ENCODE measurements around the gene KLRF1. TPM values are rescaled to one million over a fixed set of nuclear protein-coding genes. Genes with fewer than 3 reads are reported as not detected.
A peak's percentile ranks its signal among the peaks of the same experiment; 100 is the strongest.

The KLRF1 gene
- total and polyA plus RNA-seq, 2 donors (not counting 1 experiment from before 2014, with no cell fraction given), result 1.0 to 1.7 TPM

- intact Hi-C loops (cut with micrococcal nuclease), result loop anchor here (1.0 kb wide), 1 partner anchor 11 kb away; the partner anchor contains the start of gene CLEC2B
- Histone ChIP-seq H3K9me3 (ENCODE audit: control extremely low read depth in 1 of 3, control insufficient read depth in 2 of 3, insufficient read depth in 1 of 3, low read length in 2 of 3) (no peaks in the 10 kb centered on the region), H3K4me1 (ENCODE audit: control insufficient read depth in 2 of 2, insufficient read depth in 2 of 2, low read length in 2 of 2) (peaks cover 0 to 7% of the 10 kb centered on the region in 2 donors), H3K36me3 (replicated peaks in 1 of 2; ENCODE audit: control extremely low read depth in 1 of 2, control insufficient read depth in 1 of 2, extremely low read depth in 1 of 2, insufficient read depth in 2 of 2, low read length in 1 of 2) (peaks cover 0 to 31% of the 10 kb centered on the region in 2 experiments), H3K79me2 (ENCODE audit: control insufficient read depth, insufficient read depth, low read length) (peaks cover 31% of the 10 kb centered on the region), H3K4me3 (ENCODE audit: control extremely low read depth in 1 of 5, extremely low read depth in 1 of 5, insufficient read depth in 1 of 5, low read depth in 2 of 5, low read length in 4 of 5) (no peak overlapping the region), H2AFZ (ENCODE audit: insufficient read depth, low read depth, low read length, poor library complexity, severe bottlenecking) (no peak overlapping the region), H3K27ac (ENCODE audit: low read length in 2 of 2) (no peak overlapping the region), H3K4me2 (replicated peaks; ENCODE audit: low read depth, low read length, poor library complexity, severe bottlenecking) (no peak overlapping the region), H3K27me3 (replicated peaks in 1 of 4; ENCODE audit: control extremely low read depth in 1 of 4, control insufficient read depth in 3 of 4, insufficient read depth in 4 of 4, low read length in 3 of 4) (no peaks in the 10 kb centered on the region), H3K9ac (ENCODE audit: low read length) (no peak overlapping the region), H4K20me1 (ENCODE audit: control insufficient read depth, insufficient read depth, low read length, poor library complexity, severe bottlenecking) (peaks cover 26% of the 10 kb centered on the region)
- Mint-ChIP-seq H3K4me1 (peaks cover 14% of the 10 kb centered on the region), H3K4me3 (no peak overlapping the region), H3K27ac (no peak overlapping the region), H3K27me3 (no peaks in the 10 kb centered on the region), H3K9me3 (ENCODE audit: insufficient read depth) (peaks cover under 1% of the 10 kb centered on the region)
- ChIA-PET POLR2A (no interaction called here), CTCF (no interaction called here)
- no peak for TF ChIP-seq CTCF (IDR thresholded peaks at IDR 0.05)
- no peak for TF ChIP-seq EZH2 (IDR thresholded peaks at IDR 0.05; ENCODE audit: borderline replicate concordance, insufficient read depth, low read depth, low read length, poor library complexity, severe bottlenecking)
- no peak for DNase-seq
- ATAC-seq (ENCODE audit: low read depth), result no peak
Measured at GRCh38 chr12:9858135-9858534, 30.9 kb downstream of the KLRF1 start.

- H3K9ac ChIP-seq (ENCODE audit: low read length), result peak overlapping the region; percentile 69
- ChIA-PET POLR2A (interaction anchor here (0.5 to 0.6 kb wide), 2 partner anchors 15 to 1843 kb away, joined by 3 to 5 read pairs; no protein-coding TSS in a partner anchor), CTCF (interaction anchor here (4.3 kb wide), 1 partner anchor 114 kb away, joined by 14 read pairs; no protein-coding TSS in a partner anchor)
- Mint-ChIP-seq H3K27me3 (no peaks in the 10 kb centered on the region), H3K4me1 (peaks cover 43% of the 10 kb centered on the region), H3K27ac (peak overlapping the region; percentile 59), H3K9me3 (ENCODE audit: insufficient read depth) (peaks cover 11% of the 10 kb centered on the region), H3K4me3 (peak overlapping the region; percentile 81)
- H3K4me1 ChIP-seq (ENCODE audit: control insufficient read depth in 2 of 2, insufficient read depth in 2 of 2, low read length in 2 of 2), result peaks cover 4 to 13% of the 10 kb centered on the region in 2 donors
- DNase-seq, result no peak
- H3K4me2 ChIP-seq (replicated peaks; ENCODE audit: low read depth, low read length, poor library complexity, severe bottlenecking), result peak overlapping the region; percentile 75
- H3K79me2 ChIP-seq (ENCODE audit: control insufficient read depth, insufficient read depth, low read length), result peaks cover 90% of the 10 kb centered on the region
- no peak overlapping the region for H2AFZ ChIP-seq (ENCODE audit: insufficient read depth, low read depth, low read length, poor library complexity, severe bottlenecking)
- peak overlapping the region; percentile 24 to 97 (median 60) for H3K4me3 ChIP-seq (ENCODE audit: control extremely low read depth in 1 of 5, extremely low read depth in 1 of 5, insufficient read depth in 1 of 5, low read depth in 2 of 5, low read length in 4 of 5)
- ATAC-seq (ENCODE audit: low read depth), result no peak
- peaks cover 0 to 10% (median 0%) of the 10 kb centered on the region in 3 donors for H3K9me3 ChIP-seq (ENCODE audit: control extremely low read depth in 1 of 3, control insufficient read depth in 2 of 3, insufficient read depth in 1 of 3, low read length in 2 of 3)
- H4K20me1 ChIP-seq (ENCODE audit: control insufficient read depth, insufficient read depth, low read length, poor library complexity, severe bottlenecking), result peaks cover 17% of the 10 kb centered on the region
- no peaks in the 10 kb centered on the region for H3K36me3 ChIP-seq (replicated peaks in 1 of 2; ENCODE audit: control extremely low read depth in 1 of 2, control insufficient read depth in 1 of 2, extremely low read depth in 1 of 2, insufficient read depth in 2 of 2, low read length in 1 of 2)
- no peak for TF ChIP-seq CTCF (IDR thresholded peaks at IDR 0.05)
- no peak for TF ChIP-seq EZH2 (IDR thresholded peaks at IDR 0.05; ENCODE audit: borderline replicate concordance, insufficient read depth, low read depth, low read length, poor library complexity, severe bottlenecking)
- H3K27me3 ChIP-seq (replicated peaks in 1 of 4; ENCODE audit: control extremely low read depth in 1 of 4, control insufficient read depth in 3 of 4, insufficient read depth in 4 of 4, low read length in 3 of 4), result no peaks in the 10 kb centered on the region
- WGBS (ENCODE audit: insufficient coverage), result no CpG with 5 or more reads among the region's 4 CpGs
- H3K27ac ChIP-seq (ENCODE audit: low read length in 2 of 2), result peak overlapping the region in 1 of 2 donors; percentile 90
- intact Hi-C loops (cut with micrococcal nuclease), result loop anchor here (5.0 to 10.0 kb wide), 4 partner anchors 53 to 747 kb away; partner anchors contain the start of gene MAGOHB
Measured at GRCh38 chr12:9864913-9865675, 37.8 kb downstream of the KLRF1 start.

All from B cell (primary cell).